Measurements from ENCODE around the gene EPG5.

Gene EPG5

GRCh38 chr18:45844938-45845337 lies 122.2 kb downstream of the EPG5 start:
- H3K79me2 ChIP-seq (ENCODE audit: insufficient read depth, low read length): no peaks in the 10 kb centered on the region
- H3K9ac ChIP-seq (ENCODE audit: low read length): no peak overlapping the region
- no peak overlapping the region for H3K4me2 ChIP-seq (ENCODE audit: low read length)
- H3K36me3 ChIP-seq (ENCODE audit: insufficient read depth, low read length): peaks cover 5% of the 10 kb centered on the region; the same call in 1 of the 2 replicates
- H3K4me3 ChIP-seq (ENCODE audit: low read depth, low read length, poor library complexity, severe bottlenecking): no peak overlapping the region
- no peak overlapping the region for H3K27ac ChIP-seq (ENCODE audit: low read depth, low read length, poor library complexity, severe bottlenecking)
- H3K4me1 ChIP-seq (ENCODE audit: insufficient read depth, low read length, severe bottlenecking): peaks cover 14% of the 10 kb centered on the region
- no peaks in the 10 kb centered on the region for H3K9me2 ChIP-seq (ENCODE audit: low read depth, low read length)
- no peaks in the 10 kb centered on the region for H3K27me3 ChIP-seq (ENCODE audit: insufficient read depth, low read length)
- no peaks in the 10 kb centered on the region for H3F3A ChIP-seq (ENCODE audit: insufficient read depth, low read length)
- H3K9me3 ChIP-seq (ENCODE audit: low read length): no peaks in the 10 kb centered on the region
- no peaks in the 10 kb centered on the region for H4K20me1 ChIP-seq (ENCODE audit: insufficient read depth, low read length)
- TF ChIP-seq CTCF (IDR thresholded peaks at IDR 0.05; ENCODE audit: low read length): no peak
- TF ChIP-seq EZH2 (IDR thresholded peaks at IDR 0.05; ENCODE audit: borderline replicate concordance, low read length): no peak
- H2AFZ ChIP-seq (ENCODE audit: low read length): no peak overlapping the region

GRCh38 chr18:45843019-45843418 lies 124.1 kb downstream of the EPG5 start:
- TF ChIP-seq EZH2 (IDR thresholded peaks at IDR 0.05; ENCODE audit: borderline replicate concordance, low read length) (no peak), CTCF (IDR thresholded peaks at IDR 0.05; ENCODE audit: low read length) (no peak)
- no peak overlapping the region for H3K27ac ChIP-seq (ENCODE audit: low read depth, low read length, poor library complexity, severe bottlenecking)
- H2AFZ ChIP-seq (ENCODE audit: low read length): no peak overlapping the region
- H3K27me3 ChIP-seq (ENCODE audit: insufficient read depth, low read length): peaks cover 2% of the 10 kb centered on the region; the same call in 1 of the 2 replicates
- H3F3A ChIP-seq (ENCODE audit: insufficient read depth, low read length): no peaks in the 10 kb centered on the region
- no peak overlapping the region for H3K9ac ChIP-seq (ENCODE audit: low read length)
- no peaks in the 10 kb centered on the region for H4K20me1 ChIP-seq (ENCODE audit: insufficient read depth, low read length)
- H3K4me2 ChIP-seq (ENCODE audit: low read length): no peak overlapping the region
- no peaks in the 10 kb centered on the region for H3K36me3 ChIP-seq (ENCODE audit: insufficient read depth, low read length)
- no peaks in the 10 kb centered on the region for H3K9me3 ChIP-seq (ENCODE audit: low read length)
- H3K9me2 ChIP-seq (ENCODE audit: low read depth, low read length): no peaks in the 10 kb centered on the region
- no peaks in the 10 kb centered on the region for H3K79me2 ChIP-seq (ENCODE audit: insufficient read depth, low read length)
- peaks cover 16% of the 10 kb centered on the region for H3K4me1 ChIP-seq (ENCODE audit: insufficient read depth, low read length, severe bottlenecking)
- no peak overlapping the region for H3K4me3 ChIP-seq (ENCODE audit: low read depth, low read length, poor library complexity, severe bottlenecking)

GRCh38 chr18:45841765-45842442 lies 125.2 kb downstream of the EPG5 start:
- peaks cover 18% of the 10 kb centered on the region for H3K4me1 ChIP-seq (ENCODE audit: insufficient read depth, low read length, severe bottlenecking)
- no peak overlapping the region for H3K9ac ChIP-seq (ENCODE audit: low read length)
- TF ChIP-seq CTCF (IDR thresholded peaks at IDR 0.05; ENCODE audit: low read length) (no peak), EZH2 (IDR thresholded peaks at IDR 0.05; ENCODE audit: borderline replicate concordance, low read length) (no peak)
- no peak overlapping the region for H3K4me3 ChIP-seq (ENCODE audit: low read depth, low read length, poor library complexity, severe bottlenecking)
- peaks cover 4% of the 10 kb centered on the region; the same call in 1 of the 2 replicates for H3K27me3 ChIP-seq (ENCODE audit: insufficient read depth, low read length)
- no peaks in the 10 kb centered on the region for H3K36me3 ChIP-seq (ENCODE audit: insufficient read depth, low read length)
- no peaks in the 10 kb centered on the region for H3F3A ChIP-seq (ENCODE audit: insufficient read depth, low read length)
- H3K4me2 ChIP-seq (ENCODE audit: low read length): no peak overlapping the region
- no peak overlapping the region for H3K27ac ChIP-seq (ENCODE audit: low read depth, low read length, poor library complexity, severe bottlenecking)
- no peak overlapping the region for H2AFZ ChIP-seq (ENCODE audit: low read length)
- no peaks in the 10 kb centered on the region for H3K79me2 ChIP-seq (ENCODE audit: insufficient read depth, low read length)
- H3K9me3 ChIP-seq (ENCODE audit: low read length): no peaks in the 10 kb centered on the region
- no peaks in the 10 kb centered on the region for H3K9me2 ChIP-seq (ENCODE audit: low read depth, low read length)
- no peaks in the 10 kb centered on the region for H4K20me1 ChIP-seq (ENCODE audit: insufficient read depth, low read length)

Data from OCI-LY1 (cell line).